SK-N-SH (cell line): ENCODE measurements around the gene THSD4.

ENCODE experiments used
- POLR2AphosphoS5 ChIP-seq: IDR thresholded peaks from 2 replicates; pipeline ENCODE4 v1.6.1; 2012; ENCODE audit warnings: low read depth, low read length
- RAD21 ChIP-seq: IDR thresholded peaks from 2 replicates; pipeline ENCODE4 v1.6.1; 2012; ENCODE audit warnings: mild to moderate bottlenecking, low read length
- TF ChIP-seq, protein P1 (sequence below): fragments of 200-600 bp; sonication (generic); IDR thresholded peaks from 2 replicates; pipeline ENCODE4 v1.6.1; 2017; ENCODE audit warnings: antibody characterized with exemption, mild to moderate bottlenecking, moderate library complexity
- TF ChIP-seq, protein P2 (sequence below): IDR thresholded peaks from 2 replicates; pipeline ENCODE4 v1.4.0; 2012; ENCODE audit warnings: low read depth, borderline replicate concordance
- TF ChIP-seq, protein P3 (sequence below): IDR thresholded peaks from 2 replicates; pipeline ENCODE4 v1.4.0; 2012; ENCODE audit warnings: low read depth

DNA sequence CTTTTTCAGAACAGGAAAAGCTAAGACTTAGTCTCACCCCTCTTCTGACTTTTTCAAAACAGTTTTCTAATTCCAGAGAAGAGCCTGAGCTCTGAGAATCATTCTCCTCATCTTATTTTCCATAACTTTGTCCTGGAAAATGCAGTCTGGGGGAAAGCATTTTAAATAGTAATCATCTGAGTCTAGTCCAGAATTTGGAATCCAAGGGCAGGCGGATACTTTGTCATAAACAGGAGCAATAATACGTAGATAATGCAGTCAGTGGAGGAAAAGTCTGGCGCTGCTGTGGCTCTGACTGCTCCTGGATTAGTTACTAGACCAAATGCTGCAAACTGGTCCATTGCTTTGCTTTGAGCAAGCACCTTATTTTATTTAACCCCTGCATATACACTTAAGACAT lies 285.0 kb downstream of the THSD4 start:
- TF ChIP-seq, protein P1, sequence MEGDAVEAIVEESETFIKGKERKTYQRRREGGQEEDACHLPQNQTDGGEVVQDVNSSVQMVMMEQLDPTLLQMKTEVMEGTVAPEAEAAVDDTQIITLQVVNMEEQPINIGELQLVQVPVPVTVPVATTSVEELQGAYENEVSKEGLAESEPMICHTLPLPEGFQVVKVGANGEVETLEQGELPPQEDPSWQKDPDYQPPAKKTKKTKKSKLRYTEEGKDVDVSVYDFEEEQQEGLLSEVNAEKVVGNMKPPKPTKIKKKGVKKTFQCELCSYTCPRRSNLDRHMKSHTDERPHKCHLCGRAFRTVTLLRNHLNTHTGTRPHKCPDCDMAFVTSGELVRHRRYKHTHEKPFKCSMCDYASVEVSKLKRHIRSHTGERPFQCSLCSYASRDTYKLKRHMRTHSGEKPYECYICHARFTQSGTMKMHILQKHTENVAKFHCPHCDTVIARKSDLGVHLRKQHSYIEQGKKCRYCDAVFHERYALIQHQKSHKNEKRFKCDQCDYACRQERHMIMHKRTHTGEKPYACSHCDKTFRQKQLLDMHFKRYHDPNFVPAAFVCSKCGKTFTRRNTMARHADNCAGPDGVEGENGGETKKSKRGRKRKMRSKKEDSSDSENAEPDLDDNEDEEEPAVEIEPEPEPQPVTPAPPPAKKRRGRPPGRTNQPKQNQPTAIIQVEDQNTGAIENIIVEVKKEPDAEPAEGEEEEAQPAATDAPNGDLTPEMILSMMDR = no peak
- TF ChIP-seq, protein P2, sequence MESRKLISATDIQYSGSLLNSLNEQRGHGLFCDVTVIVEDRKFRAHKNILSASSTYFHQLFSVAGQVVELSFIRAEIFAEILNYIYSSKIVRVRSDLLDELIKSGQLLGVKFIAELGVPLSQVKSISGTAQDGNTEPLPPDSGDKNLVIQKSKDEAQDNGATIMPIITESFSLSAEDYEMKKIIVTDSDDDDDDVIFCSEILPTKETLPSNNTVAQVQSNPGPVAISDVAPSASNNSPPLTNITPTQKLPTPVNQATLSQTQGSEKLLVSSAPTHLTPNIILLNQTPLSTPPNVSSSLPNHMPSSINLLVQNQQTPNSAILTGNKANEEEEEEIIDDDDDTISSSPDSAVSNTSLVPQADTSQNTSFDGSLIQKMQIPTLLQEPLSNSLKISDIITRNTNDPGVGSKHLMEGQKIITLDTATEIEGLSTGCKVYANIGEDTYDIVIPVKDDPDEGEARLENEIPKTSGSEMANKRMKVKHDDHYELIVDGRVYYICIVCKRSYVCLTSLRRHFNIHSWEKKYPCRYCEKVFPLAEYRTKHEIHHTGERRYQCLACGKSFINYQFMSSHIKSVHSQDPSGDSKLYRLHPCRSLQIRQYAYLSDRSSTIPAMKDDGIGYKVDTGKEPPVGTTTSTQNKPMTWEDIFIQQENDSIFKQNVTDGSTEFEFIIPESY = no peak
- no peak for TF ChIP-seq POLR2AphosphoS5
- TF ChIP-seq, protein P3, sequence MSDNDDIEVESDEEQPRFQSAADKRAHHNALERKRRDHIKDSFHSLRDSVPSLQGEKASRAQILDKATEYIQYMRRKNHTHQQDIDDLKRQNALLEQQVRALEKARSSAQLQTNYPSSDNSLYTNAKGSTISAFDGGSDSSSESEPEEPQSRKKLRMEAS = no peak
- TF ChIP-seq RAD21 = no peak
